ENCODE data around the gene TOMM6.
"Not testable (repeated sequence)": the region's sequence is repeated elsewhere in the genome, so short reads cannot be mapped to it uniquely, and the experiment has no call there.

Gene TOMM6

GRCh38 chr6:41750374-41750773 lies 37.1 kb upstream of the TOMM6 start:
- no peaks in the 10 kb centered on the region for H3K9me3 ChIP-seq (ENCODE audit: control insufficient read depth in 1 of 2, low read length in 2 of 2)
- no peak overlapping the region for H3K27ac ChIP-seq (ENCODE audit: low read length)
- no peaks in the 10 kb centered on the region for H3K36me3 ChIP-seq (ENCODE audit: control insufficient read depth in 1 of 2, insufficient read depth in 2 of 2, low read length in 2 of 2)
- no peak overlapping the region for H3K4me3 ChIP-seq (ENCODE audit: low read depth in 1 of 2, low read length in 2 of 2)
- H3K27me3 ChIP-seq (ENCODE audit: low read depth, low read length): no peaks in the 10 kb centered on the region
- H3K4me1 ChIP-seq (ENCODE audit: control insufficient read depth in 1 of 2, insufficient read depth in 2 of 2, low read length in 2 of 2): no peaks in the 10 kb centered on the region

- no peaks in the 10 kb centered on the region for H3K36me3 ChIP-seq (ENCODE audit: control insufficient read depth in 1 of 2, insufficient read depth in 2 of 2, low read length in 2 of 2)
- no peaks in the 10 kb centered on the region for H3K27me3 ChIP-seq (ENCODE audit: low read depth, low read length)
- no peak overlapping the region for H3K4me3 ChIP-seq (ENCODE audit: low read depth in 1 of 2, low read length in 2 of 2)
- no peaks in the 10 kb centered on the region for H3K9me3 ChIP-seq (ENCODE audit: control insufficient read depth in 1 of 2, low read length in 2 of 2)
- H3K4me1 ChIP-seq (ENCODE audit: control insufficient read depth in 1 of 2, insufficient read depth in 2 of 2, low read length in 2 of 2): no peaks in the 10 kb centered on the region
- H3K27ac ChIP-seq (ENCODE audit: low read length): no peak overlapping the region
Measured at GRCh38 chr6:41755895-41756294, 31.6 kb upstream of the TOMM6 start.

DNA sequence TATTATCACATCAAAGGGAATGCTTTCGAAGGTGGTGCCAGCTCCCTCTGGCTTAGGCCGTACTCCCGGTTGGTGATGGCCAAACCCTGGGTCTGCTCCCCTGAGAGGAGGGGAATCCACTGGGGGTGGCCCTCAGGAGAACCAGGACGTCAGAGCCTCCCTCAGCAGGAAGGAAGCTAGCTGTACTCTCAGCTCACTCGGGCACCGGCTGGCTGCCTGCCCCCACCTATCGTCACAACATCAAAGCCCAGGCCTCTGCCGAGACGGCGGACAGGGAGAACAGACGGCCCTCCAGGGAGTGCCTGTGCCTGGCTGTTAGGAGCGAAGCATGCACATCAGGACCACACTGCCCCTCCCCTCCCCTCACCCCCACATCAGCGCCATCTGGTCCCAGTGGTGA lies 31.1 kb upstream of the TOMM6 start:
- Histone ChIP-seq H3K36me3 (ENCODE audit: control insufficient read depth in 1 of 2, insufficient read depth in 2 of 2, low read length in 2 of 2) (no peaks in the 10 kb centered on the region), H3K27ac (ENCODE audit: low read length) (no peak overlapping the region), H3K27me3 (ENCODE audit: low read depth, low read length) (no peaks in the 10 kb centered on the region), H3K4me1 (ENCODE audit: control insufficient read depth in 1 of 2, insufficient read depth in 2 of 2, low read length in 2 of 2) (no peaks in the 10 kb centered on the region), H3K4me3 (ENCODE audit: low read depth in 1 of 2, low read length in 2 of 2) (no peak overlapping the region), H3K9me3 (ENCODE audit: control insufficient read depth in 1 of 2, low read length in 2 of 2) (no peaks in the 10 kb centered on the region)

DNA sequence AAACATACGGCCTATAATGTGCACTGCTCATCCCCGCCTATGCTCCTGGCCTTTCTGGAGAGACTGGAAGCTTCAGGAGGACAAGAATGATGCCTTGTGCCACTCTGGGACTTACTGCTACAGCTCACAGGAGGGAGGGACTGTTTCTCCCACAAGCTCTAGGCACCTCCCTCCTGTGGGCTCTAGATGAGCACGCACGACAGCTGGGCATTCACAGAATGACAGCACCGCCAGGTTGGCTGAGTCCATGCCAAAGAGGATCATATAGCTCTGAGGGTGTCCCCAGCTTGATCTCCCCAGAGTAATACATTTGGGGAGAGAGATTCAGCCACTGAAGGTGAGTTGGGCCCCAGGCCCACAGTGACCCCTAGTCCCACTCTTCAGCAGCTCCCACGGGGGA lies 30.2 kb upstream of the TOMM6 start:
- no peak overlapping the region for H3K27ac ChIP-seq (ENCODE audit: low read length)
- no peaks in the 10 kb centered on the region for H3K36me3 ChIP-seq (ENCODE audit: control insufficient read depth in 1 of 2, insufficient read depth in 2 of 2, low read length in 2 of 2)
- no peaks in the 10 kb centered on the region for H3K27me3 ChIP-seq (ENCODE audit: low read depth, low read length)

GRCh38 chr6:41757931-41758640 lies 29.4 kb upstream of the TOMM6 start:
- H3K36me3 ChIP-seq (ENCODE audit: control insufficient read depth in 1 of 2, insufficient read depth in 2 of 2, low read length in 2 of 2): no peaks in the 10 kb centered on the region
- no peaks in the 10 kb centered on the region for H3K9me3 ChIP-seq (ENCODE audit: control insufficient read depth in 1 of 2, low read length in 2 of 2)

More for the DNA sequence above, 30.2 kb upstream of the TOMM6 start:
- Histone ChIP-seq H3K4me3 (ENCODE audit: low read depth in 1 of 2, low read length in 2 of 2) (no peak overlapping the region), H3K4me1 (ENCODE audit: control insufficient read depth in 1 of 2, insufficient read depth in 2 of 2, low read length in 2 of 2) (no peaks in the 10 kb centered on the region), H3K9me3 (ENCODE audit: control insufficient read depth in 1 of 2, low read length in 2 of 2) (no peaks in the 10 kb centered on the region)

DNA sequence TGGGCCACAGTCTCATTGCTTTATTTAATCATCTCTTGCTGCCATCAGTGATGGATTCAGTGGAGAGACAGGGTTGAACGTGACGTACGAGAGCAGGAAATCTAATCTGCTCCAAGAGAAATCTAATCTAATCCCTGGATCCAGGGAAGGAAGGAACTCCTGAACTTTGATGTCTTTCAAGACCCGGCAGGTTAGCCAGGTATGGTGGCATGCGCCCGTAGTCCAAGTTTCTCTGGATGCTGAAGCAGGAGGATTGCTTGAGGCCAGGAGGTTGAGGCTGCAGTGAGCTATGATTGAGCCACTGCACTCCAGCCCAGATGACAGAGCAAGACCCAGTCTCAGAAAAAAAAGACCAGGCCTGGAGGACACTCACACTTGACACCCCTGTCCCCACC lies 28.9 kb upstream of the TOMM6 start:
- no peak overlapping the region for H3K27ac ChIP-seq (ENCODE audit: low read length)
- H3K4me3 ChIP-seq (ENCODE audit: low read depth in 1 of 2, low read length in 2 of 2): no peak overlapping the region
- no peaks in the 10 kb centered on the region for H3K9me3 ChIP-seq (ENCODE audit: control insufficient read depth in 1 of 2, low read length in 2 of 2)
- no peaks in the 10 kb centered on the region for H3K27me3 ChIP-seq (ENCODE audit: low read depth, low read length)
- no peaks in the 10 kb centered on the region for H3K36me3 ChIP-seq (ENCODE audit: control insufficient read depth in 1 of 2, insufficient read depth in 2 of 2, low read length in 2 of 2)
- H3K4me1 ChIP-seq (ENCODE audit: control insufficient read depth in 1 of 2, insufficient read depth in 2 of 2, low read length in 2 of 2): no peaks in the 10 kb centered on the region

More at GRCh38 chr6:41757931-41758640, 29.4 kb upstream of the TOMM6 start:
- Histone ChIP-seq H3K4me3 (ENCODE audit: low read depth in 1 of 2, low read length in 2 of 2) (no peak overlapping the region), H3K27me3 (ENCODE audit: low read depth, low read length) (no peaks in the 10 kb centered on the region), H3K27ac (ENCODE audit: low read length) (no peak overlapping the region), H3K4me1 (ENCODE audit: control insufficient read depth in 1 of 2, insufficient read depth in 2 of 2, low read length in 2 of 2) (no peaks in the 10 kb centered on the region)

GRCh38 chr6:41759106-41759904 lies 28.2 kb upstream of the TOMM6 start:
- Histone ChIP-seq H3K27me3 (ENCODE audit: low read depth, low read length) (no peaks in the 10 kb centered on the region), H3K36me3 (ENCODE audit: control insufficient read depth in 1 of 2, insufficient read depth in 2 of 2, low read length in 2 of 2) (no peaks in the 10 kb centered on the region), H3K4me1 (ENCODE audit: control insufficient read depth in 1 of 2, insufficient read depth in 2 of 2, low read length in 2 of 2) (no peaks in the 10 kb centered on the region), H3K4me3 (ENCODE audit: low read depth in 1 of 2, low read length in 2 of 2) (no peak overlapping the region), H3K9me3 (ENCODE audit: control insufficient read depth in 1 of 2, low read length in 2 of 2) (no peaks in the 10 kb centered on the region), H3K27ac (ENCODE audit: low read length) (no peak overlapping the region)

GRCh38 chr6:41759905-41760579 lies 27.5 kb upstream of the TOMM6 start:
- no peaks in the 10 kb centered on the region for H3K36me3 ChIP-seq (ENCODE audit: control insufficient read depth in 1 of 2, insufficient read depth in 2 of 2, low read length in 2 of 2)
- no peak overlapping the region for H3K27ac ChIP-seq (ENCODE audit: low read length)
- no peak overlapping the region for H3K4me3 ChIP-seq (ENCODE audit: low read depth in 1 of 2, low read length in 2 of 2)
- no peaks in the 10 kb centered on the region for H3K9me3 ChIP-seq (ENCODE audit: control insufficient read depth in 1 of 2, low read length in 2 of 2)
- H3K27me3 ChIP-seq (ENCODE audit: low read depth, low read length): no peaks in the 10 kb centered on the region
- no peaks in the 10 kb centered on the region for H3K4me1 ChIP-seq (ENCODE audit: control insufficient read depth in 1 of 2, insufficient read depth in 2 of 2, low read length in 2 of 2)

GRCh38 chr6:41763470-41763869 lies 24.0 kb upstream of the TOMM6 start:
- Histone ChIP-seq H3K36me3 (ENCODE audit: control insufficient read depth in 1 of 2, insufficient read depth in 2 of 2, low read length in 2 of 2) (no peaks in the 10 kb centered on the region), H3K4me3 (ENCODE audit: low read depth in 1 of 2, low read length in 2 of 2) (no peak overlapping the region), H3K27ac (ENCODE audit: low read length) (no peak overlapping the region), H3K27me3 (ENCODE audit: low read depth, low read length) (no peaks in the 10 kb centered on the region), H3K9me3 (ENCODE audit: control insufficient read depth in 1 of 2, low read length in 2 of 2) (no peaks in the 10 kb centered on the region), H3K4me1 (ENCODE audit: control insufficient read depth in 1 of 2, insufficient read depth in 2 of 2, low read length in 2 of 2) (peaks cover 0 to 3% of the 10 kb centered on the region in 2 donors)

GRCh38 chr6:41766043-41766664 lies 21.3 kb upstream of the TOMM6 start:
- not testable (repeated sequence) for H3K4me1 ChIP-seq (ENCODE audit: control insufficient read depth in 1 of 2, insufficient read depth in 2 of 2, low read length in 2 of 2); H3K27me3 ChIP-seq (ENCODE audit: low read depth, low read length); H3K27ac ChIP-seq (ENCODE audit: low read length); H3K9me3 ChIP-seq (ENCODE audit: control insufficient read depth in 1 of 2, low read length in 2 of 2); H3K4me3 ChIP-seq (ENCODE audit: low read depth in 1 of 2, low read length in 2 of 2); H3K36me3 ChIP-seq (ENCODE audit: control insufficient read depth in 1 of 2, insufficient read depth in 2 of 2, low read length in 2 of 2)
